Lung (tissue), 12 donors: ENCODE data around the gene SPATC1L. TPM values are rescaled to one million over a fixed set of nuclear protein-coding genes. Genes with fewer than 3 reads are reported as not detected.

ENCODE experiments used
- ATAC-seq: fragments of 200-7000 bp; cut with Tn5 transposase; one replicate; pipeline ENCODE4 v1.9.1; 2020; ENCODE audit warnings: moderate number of reproducible peaks; ENCODE audit not compliant: insufficient read depth, low FRiP score
- DNase-seq, 3 donors: peaks; one replicate each; pipeline ENCODE4 v3.0.0-alpha.2; 2013 to 2017
- H3K27ac ChIP-seq, 2 donors: one replicate each; pipeline ENCODE4 v1.5.1; 2013; ENCODE audit warnings: mild to moderate bottlenecking in 2 of 2, moderate library complexity in 2 of 2, control low read depth in 1 of 2, inconsistent platforms in 1 of 2, low read depth in 1 of 2, low read length in 1 of 2
- H3K27me3 ChIP-seq, 3 donors: one replicate each; pipeline ENCODE4 v1.5.1; 2013; ENCODE audit warnings: low read length in 2 of 3; ENCODE audit not compliant: control insufficient read depth in 3 of 3, insufficient read depth in 3 of 3
- H3K36me3 ChIP-seq, 4 donors: one replicate each; pipeline ENCODE4 v1.5.1; 2013; ENCODE audit warnings: low read length in 4 of 4, mild to moderate bottlenecking in 1 of 4, moderate library complexity in 1 of 4; ENCODE audit not compliant: control insufficient read depth in 4 of 4, insufficient read depth in 4 of 4
- H3K4me1 ChIP-seq, 5 donors: one replicate each; pipeline ENCODE4 v1.5.1; 2013; ENCODE audit warnings: low read length in 5 of 5, mild to moderate bottlenecking in 2 of 5, moderate library complexity in 1 of 5; ENCODE audit not compliant: control insufficient read depth in 5 of 5, insufficient read depth in 5 of 5
- H3K4me3 ChIP-seq: one replicate; pipeline ENCODE4 v1.5.1; 2013; ENCODE audit warnings: mild to moderate bottlenecking, control low read depth, moderate library complexity
- H3K9ac ChIP-seq, 2 donors: one replicate each; pipeline ENCODE4 v1.5.1; 2013; ENCODE audit warnings: low read length in 2 of 2, control low read depth in 1 of 2; ENCODE audit not compliant: insufficient read depth in 1 of 2
- H3K9me3 ChIP-seq, 4 donors: one replicate each; pipeline ENCODE4 v1.5.1; 2013; ENCODE audit warnings: low read length in 3 of 4, mild to moderate bottlenecking in 1 of 4, moderate library complexity in 1 of 4; ENCODE audit not compliant: control insufficient read depth in 4 of 4, insufficient read depth in 3 of 4
- WGBS, 2 donors: extraction: QIAGEN DNeasy Blood & Tissue Kit; methylation state at CpG; one replicate each; pipeline ENCODE4 v1.1.7; 2013; 5-methylcytosine and 5-hydroxymethylcytosine counted together
- polyA plus RNA-seq, 2 donors: library from polyadenylated mRNA; stranded (reverse); fragments of 200-250 nt; gene quantifications; one replicate each; pipeline ENCODE4 v1.2.1, GENCODE V29; 2013
- total RNA-seq, 2 donors: library from RNA; depleted of rRNA in 1 of 2; stranded (reverse); fragments of >200 nt in 1 of 2; gene quantifications; one replicate each; pipeline ENCODE4 v1.2.1, GENCODE V29; 2014 to 2021
- TF ChIP-seq, protein P1 (sequence below): IDR thresholded peaks from 2 replicates; pipeline ENCODE4 v1.5.1; 2012; ENCODE audit warnings: mild to moderate bottlenecking; ENCODE audit errors: control extremely low read depth, extremely low read depth
- donor health status: control.
- donor health status: control.
- donor health status: Bipolar disorder and iron deficiency.
- donor health status: healthy.
- donor health status: DM: yes; HTN: yes; CAD: no.

SPATC1L gene
- total and polyA plus RNA-seq, 4 donors: 6.6 to 15.6 (median 11.0) TPM

DNA sequence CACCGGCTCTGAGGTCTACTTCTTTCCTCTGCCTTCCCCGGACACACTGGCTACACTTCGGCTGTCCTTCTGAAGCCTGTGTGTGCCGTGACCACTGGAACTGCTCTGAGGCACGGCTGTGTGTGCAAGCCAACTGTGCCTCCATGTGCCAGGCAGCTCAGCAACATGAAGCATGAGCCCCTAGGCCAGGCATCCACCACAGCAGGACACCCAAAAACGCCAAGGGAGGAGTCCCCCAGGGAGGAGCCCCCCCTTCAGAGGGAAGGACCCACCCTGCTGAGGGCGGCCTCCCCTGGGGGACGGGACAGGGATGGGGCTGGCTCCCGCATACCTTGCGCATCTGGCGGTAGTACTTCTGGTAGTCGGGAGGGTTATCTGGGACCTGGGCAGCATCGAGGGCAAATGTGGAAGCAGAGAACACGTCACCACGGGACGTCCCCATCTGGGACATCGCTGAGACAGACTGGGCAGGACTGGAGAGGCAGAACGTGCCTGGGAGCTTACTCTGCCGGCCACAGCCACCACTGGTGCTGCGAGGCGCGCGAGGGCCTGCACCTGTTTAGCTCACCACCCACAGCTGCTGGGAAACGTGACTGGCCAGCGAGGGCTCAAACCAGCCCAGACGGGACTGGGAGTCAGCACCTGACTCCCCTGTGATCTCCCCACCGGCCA is 23.8 kb upstream of the SPATC1L start:
- DNase-seq (no peak), ATAC-seq (no peak)
- Histone ChIP-seq H3K4me3 (no peak overlapping the region), H3K36me3 (peaks cover 5 to 76% (median 12%) of the 10 kb centered on the region in 4 donors), H3K27me3 (no peaks in the 10 kb centered on the region), H3K9me3 (peaks cover 0 to 1% (median 0%) of the 10 kb centered on the region in 4 donors), H3K9ac (no peak overlapping the region), H3K4me1 (no peaks in the 10 kb centered on the region), H3K27ac (no peak overlapping the region)
- TF ChIP-seq, protein P1, sequence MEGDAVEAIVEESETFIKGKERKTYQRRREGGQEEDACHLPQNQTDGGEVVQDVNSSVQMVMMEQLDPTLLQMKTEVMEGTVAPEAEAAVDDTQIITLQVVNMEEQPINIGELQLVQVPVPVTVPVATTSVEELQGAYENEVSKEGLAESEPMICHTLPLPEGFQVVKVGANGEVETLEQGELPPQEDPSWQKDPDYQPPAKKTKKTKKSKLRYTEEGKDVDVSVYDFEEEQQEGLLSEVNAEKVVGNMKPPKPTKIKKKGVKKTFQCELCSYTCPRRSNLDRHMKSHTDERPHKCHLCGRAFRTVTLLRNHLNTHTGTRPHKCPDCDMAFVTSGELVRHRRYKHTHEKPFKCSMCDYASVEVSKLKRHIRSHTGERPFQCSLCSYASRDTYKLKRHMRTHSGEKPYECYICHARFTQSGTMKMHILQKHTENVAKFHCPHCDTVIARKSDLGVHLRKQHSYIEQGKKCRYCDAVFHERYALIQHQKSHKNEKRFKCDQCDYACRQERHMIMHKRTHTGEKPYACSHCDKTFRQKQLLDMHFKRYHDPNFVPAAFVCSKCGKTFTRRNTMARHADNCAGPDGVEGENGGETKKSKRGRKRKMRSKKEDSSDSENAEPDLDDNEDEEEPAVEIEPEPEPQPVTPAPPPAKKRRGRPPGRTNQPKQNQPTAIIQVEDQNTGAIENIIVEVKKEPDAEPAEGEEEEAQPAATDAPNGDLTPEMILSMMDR: no peak
- WGBS, 2 donors: 94 to 95% methylated on average over 26 to 27 of the region's 27 CpGs

DNA sequence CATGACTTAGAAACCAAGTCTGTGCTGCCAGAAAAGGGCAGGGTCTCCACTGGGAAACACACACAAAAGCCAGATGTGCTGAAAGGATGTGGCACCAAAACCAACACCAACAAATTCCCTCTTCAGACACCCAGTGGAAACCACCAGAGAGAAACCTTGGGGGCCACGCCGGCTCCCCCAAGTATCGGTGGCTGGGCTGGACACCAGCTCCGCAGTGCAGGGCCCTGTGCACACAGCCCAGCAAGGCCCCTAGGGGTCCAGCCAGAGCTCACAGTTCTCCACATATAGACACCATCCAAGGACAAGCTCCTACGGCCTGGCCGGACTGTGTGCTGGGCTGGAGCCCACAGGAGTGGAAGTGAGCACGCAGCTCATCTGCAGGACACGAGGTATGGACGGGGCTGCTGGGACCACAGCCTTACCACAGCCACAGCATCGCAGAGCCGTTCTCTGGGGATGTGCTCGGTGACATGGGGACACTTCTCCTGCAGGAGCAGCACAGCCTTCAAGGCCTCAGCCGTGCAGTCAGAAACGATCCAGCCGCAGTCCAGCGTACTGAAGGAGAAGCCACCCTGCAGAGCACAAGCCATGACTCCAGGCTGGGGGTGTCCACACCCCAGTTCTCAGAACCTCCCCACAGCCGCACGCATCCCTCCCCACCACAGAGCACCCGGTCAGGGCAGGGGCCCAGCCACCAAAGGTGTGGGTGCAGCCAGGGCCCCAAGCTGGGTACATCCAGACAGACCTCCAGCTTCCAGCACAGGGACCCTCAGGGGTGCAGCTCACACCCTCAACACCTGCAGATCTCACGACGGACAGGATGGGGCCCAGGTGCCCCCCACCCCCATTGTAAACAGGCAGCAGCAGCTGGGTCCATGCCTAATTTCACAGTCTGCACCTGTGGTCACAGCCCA is 23.0 kb upstream of the SPATC1L start:
- Histone ChIP-seq H3K36me3 (peaks cover 5 to 73% (median 8%) of the 10 kb centered on the region in 4 donors), H3K27ac (no peak overlapping the region), H3K9ac (no peak overlapping the region), H3K9me3 (peaks cover 0 to 1% (median 0%) of the 10 kb centered on the region in 4 donors), H3K4me3 (no peak overlapping the region), H3K27me3 (no peaks in the 10 kb centered on the region), H3K4me1 (no peaks in the 10 kb centered on the region)
- no peak for ATAC-seq
- WGBS, 2 donors: 95% methylated on average over 21 of the region's 21 CpGs
- TF ChIP-seq, protein P1: no peak
- peak in 1 of 3 donors; percentile 8 for DNase-seq

DNA sequence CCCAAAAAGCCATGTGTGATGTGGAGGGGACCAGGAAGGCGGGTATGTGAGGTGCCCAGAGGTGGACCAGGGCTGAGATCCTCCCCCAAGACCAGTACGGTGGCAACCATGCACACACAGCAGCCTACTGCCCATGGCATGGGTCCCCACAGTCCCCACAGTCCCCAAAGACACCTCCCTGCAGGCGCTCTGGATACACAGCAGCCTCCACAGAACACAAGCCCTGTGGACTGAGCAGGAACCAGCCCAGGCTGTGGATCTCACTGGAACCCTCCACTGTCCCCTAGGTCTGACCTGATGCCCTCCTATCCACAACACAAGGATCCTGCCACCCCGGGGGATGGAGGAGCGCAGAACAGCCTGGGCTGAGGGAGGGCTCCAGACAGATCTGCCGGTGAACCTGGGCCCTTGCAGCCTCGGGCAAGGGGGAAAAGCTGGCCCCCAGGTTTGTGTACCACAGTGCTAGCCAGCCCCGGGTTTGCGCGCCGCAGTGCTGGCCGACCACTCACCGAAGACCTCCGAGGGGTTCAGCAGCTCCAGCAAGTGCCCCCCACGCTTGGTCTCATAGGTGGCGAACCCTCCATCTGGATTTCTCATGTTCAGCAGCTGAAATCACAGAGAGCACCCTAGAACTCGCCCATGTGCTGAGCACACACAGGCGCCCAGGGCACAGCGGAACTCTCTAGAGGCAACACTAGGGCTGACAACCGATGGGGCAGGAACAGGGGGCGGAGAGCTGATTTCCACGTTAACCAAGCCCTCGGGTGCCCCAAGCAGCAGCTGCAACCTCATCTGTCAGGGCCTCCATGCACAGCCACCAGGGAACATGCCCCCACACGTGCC is 22.1 kb upstream of the SPATC1L start:
- no peaks in the 10 kb centered on the region for H3K4me1 ChIP-seq
- DNase-seq (peak in 1 of 3 donors; percentile 2), ATAC-seq (no peak)
- 95 to 97% methylated on average over 24 of the region's 24 CpGs for WGBS, 2 donors
- H3K4me3 ChIP-seq: no peak overlapping the region
- no peak overlapping the region for H3K9ac ChIP-seq
- H3K9me3 ChIP-seq: no peaks in the 10 kb centered on the region
- peaks cover 5 to 64% (median 8%) of the 10 kb centered on the region in 4 donors for H3K36me3 ChIP-seq
- TF ChIP-seq, protein P1: no peak
- H3K27me3 ChIP-seq: no peaks in the 10 kb centered on the region
- H3K27ac ChIP-seq: no peak overlapping the region
